ENCODE results near the gene CCDC184. TPM values are rescaled to one million over a fixed set of nuclear protein-coding genes. Genes with fewer than 3 reads are reported as not detected.

Gene CCDC184
- total RNA-seq, 1 donor: 0.63 TPM

DNA sequence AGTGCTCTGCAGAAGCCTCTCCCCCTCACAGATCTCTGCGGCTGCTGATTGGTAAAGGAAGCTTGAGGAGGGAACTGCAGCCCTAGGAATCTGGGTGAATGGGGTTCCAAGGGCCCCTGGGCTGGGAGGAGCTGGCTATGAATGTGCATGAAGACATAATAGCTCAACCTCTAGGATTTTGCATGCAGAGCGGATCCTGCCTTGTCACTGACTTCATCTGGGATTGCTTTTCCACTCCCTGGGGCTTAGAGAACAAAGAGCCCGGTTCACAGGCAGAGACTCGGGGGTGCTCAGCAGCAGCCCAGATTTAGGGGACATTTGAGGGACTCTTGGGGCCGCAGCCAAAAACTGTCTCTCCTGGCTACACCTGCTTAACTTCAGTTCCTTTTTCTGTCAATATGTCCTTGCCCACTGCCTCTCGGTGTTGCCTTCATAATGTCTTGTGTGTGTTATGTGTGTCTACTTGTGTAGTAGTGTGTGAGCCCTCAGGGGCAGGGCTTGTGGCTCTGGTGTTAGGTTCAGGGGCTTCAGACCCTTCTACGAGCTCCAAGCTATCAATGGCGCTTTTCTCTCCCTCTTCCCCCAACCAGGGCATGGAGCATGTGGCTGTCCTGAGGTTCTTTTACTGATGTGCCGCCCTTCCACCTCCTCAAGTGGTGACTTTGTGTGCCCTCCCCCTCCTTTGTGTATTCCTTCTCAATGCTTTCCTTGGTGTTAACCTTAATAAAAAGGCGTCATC lies 1.9 kb downstream of the CCDC184 start:
- TF ChIP-seq, protein P1, sequence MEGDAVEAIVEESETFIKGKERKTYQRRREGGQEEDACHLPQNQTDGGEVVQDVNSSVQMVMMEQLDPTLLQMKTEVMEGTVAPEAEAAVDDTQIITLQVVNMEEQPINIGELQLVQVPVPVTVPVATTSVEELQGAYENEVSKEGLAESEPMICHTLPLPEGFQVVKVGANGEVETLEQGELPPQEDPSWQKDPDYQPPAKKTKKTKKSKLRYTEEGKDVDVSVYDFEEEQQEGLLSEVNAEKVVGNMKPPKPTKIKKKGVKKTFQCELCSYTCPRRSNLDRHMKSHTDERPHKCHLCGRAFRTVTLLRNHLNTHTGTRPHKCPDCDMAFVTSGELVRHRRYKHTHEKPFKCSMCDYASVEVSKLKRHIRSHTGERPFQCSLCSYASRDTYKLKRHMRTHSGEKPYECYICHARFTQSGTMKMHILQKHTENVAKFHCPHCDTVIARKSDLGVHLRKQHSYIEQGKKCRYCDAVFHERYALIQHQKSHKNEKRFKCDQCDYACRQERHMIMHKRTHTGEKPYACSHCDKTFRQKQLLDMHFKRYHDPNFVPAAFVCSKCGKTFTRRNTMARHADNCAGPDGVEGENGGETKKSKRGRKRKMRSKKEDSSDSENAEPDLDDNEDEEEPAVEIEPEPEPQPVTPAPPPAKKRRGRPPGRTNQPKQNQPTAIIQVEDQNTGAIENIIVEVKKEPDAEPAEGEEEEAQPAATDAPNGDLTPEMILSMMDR (IDR thresholded peaks at IDR 0.05; ENCODE audit: insufficient read depth, low read length): no peak
- DNase-seq (ENCODE audit: low read depth): no peak

DNA sequence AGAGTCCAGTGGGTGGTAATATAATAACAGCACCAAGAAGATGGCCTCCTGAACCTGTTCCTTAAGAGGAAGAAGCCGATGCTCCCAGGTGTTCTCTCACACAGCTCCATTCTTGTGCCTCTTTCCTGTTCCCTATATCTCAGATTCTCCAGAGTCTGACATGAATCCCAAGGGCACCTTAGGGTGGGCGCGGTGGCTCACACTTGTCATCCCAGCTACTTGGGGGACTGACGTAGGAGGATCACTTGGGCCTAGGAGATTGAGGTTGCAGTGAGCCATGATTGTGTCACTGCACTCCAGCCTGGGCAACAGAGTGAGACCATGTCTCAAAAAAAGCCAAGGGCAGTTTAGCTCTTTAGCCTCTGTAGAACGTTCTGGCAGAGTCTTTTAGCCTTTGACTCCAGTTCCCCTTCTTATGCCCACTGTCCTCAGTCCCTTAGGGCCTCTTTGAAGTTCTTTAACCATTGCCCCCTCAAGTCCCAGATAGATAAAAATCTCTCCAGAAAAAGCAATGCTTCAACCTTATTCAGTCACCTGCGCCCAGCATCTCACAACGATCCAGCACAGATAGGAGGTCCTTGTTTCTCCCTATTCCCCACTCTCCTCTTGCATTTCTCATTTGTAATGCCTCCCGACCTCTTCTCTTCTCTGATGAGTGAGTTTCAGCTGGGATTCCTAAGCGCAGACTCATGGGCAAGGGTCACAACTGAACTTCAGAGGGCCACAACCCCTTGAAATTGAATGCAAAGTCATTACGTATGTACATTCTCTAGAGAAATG lies 4.7 kb downstream of the CCDC184 start:
- no peak for DNase-seq (ENCODE audit: low read depth)
- no peak overlapping the region for H3K4me3 ChIP-seq (ENCODE audit: low read depth, low read length)
- TF ChIP-seq, protein P1 (IDR thresholded peaks at IDR 0.05; ENCODE audit: insufficient read depth, low read length): no peak

More for the DNA sequence above, 1.9 kb downstream of the CCDC184 start:
- H3K4me3 ChIP-seq (ENCODE audit: low read depth, low read length): no peak overlapping the region

DNA sequence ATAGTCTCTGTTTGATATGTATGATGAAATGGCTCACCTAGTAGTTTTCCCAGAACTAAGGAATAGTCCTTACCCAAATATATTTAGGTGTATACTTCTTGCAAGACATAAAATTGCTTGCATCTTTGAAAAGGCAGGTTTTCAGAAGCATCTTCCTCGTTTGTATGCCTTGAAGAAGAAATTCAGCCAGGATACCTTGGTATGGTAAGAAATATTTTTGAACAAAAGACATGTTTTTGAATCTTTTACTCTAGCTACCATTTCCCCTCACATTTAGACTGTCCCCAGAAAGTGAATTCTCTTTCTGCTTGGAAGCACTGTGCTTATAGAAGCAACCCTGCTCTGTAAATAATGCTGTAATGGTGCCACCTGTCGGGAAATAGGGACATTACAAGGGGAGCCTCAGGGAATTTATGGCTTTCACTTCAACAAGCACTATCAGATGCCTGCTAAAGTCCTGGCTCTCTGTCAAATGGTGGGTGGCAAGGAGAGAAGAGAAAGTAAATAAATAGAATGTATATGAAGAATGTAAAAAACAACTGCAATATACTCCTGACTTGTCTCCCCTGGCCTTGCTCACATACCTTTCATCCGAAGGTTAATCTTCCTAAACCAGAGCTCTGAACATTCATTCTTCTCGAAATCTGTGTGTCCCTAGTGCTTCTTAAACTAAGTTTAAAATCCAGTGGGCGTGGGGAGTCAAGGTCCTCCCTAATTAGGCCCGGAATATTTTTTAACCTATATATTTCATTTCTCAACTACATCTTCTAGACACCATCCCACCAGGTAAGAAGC lies 6.1 kb downstream of the CCDC184 start:
- H3K4me3 ChIP-seq (ENCODE audit: low read depth, low read length): no peak overlapping the region
- DNase-seq (ENCODE audit: low read depth): peak; percentile 79
- TF ChIP-seq, protein P1 (IDR thresholded peaks at IDR 0.05; ENCODE audit: insufficient read depth, low read length): peak; percentile 91

DNA sequence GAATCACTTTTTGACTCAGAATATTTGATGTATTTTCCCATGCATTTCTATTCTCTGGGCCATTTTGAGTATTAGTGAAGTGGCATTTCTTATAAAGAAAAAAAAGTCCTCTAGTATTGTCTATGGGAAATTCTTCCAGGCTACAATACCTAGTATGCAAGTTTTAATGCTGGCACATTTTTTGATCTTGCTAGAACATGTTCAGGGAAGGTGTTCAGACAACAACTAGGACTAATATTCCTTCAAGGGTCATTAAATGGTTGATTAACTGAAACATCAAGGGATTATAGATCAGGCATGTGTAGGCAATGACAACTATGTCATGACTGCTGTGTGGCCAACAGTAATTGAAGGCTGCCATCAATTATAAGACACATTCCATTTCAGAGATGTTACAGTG lies 7.7 kb downstream of the CCDC184 start:
- H3K4me3 ChIP-seq (ENCODE audit: low read depth, low read length): no peak overlapping the region
- TF ChIP-seq, protein P1 (IDR thresholded peaks at IDR 0.05; ENCODE audit: insufficient read depth, low read length): no peak
- no peak for DNase-seq (ENCODE audit: low read depth)

DNA sequence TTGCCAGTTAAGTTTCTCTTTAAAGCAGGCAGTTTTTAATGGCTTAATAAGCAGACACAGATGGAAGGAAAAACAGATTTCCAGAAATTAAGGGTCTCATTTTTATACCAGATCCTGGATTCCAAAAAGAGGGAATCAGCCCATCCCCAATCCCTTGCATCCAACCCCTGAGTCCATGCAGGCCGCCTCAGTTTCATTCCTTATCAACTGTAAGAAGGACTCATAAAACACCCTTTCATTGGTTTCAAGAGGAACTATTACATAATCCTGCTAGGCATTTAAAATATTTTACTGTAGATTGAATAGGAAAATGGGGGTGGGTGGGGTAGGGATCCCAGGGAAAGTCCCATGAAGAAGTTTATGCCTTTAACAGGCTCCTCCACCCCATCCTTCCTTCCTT lies 9.4 kb downstream of the CCDC184 start:
- TF ChIP-seq, protein P1 (IDR thresholded peaks at IDR 0.05; ENCODE audit: insufficient read depth, low read length): no peak
- no peak for DNase-seq (ENCODE audit: low read depth)
- no peak overlapping the region for H3K4me3 ChIP-seq (ENCODE audit: low read depth, low read length)

DNA sequence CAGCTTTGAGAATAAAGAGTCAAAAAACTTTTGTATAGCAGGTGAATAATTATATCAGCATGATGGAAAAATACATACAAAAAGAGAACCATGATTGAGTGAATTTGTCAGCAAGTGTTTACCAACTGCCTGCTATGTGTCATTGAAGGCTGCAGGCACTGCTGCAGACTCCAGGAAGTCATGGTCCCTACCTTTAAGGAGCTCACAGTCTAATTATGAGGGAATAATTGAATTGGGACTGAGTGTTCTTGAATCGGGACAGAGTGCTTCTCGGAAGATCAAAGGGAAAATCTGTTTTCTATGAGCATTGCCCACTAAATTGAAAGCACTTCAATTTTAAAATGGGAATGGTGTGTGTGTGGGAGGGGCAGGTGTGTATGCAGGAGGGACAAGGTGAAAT lies 10.2 kb downstream of the CCDC184 start:
- DNase-seq (ENCODE audit: low read depth): no peak
- TF ChIP-seq, protein P1 (IDR thresholded peaks at IDR 0.05; ENCODE audit: insufficient read depth, low read length): no peak
- no peak overlapping the region for H3K4me3 ChIP-seq (ENCODE audit: low read depth, low read length)

All from fibroblast of the aortic adventitia (primary cell).